ENCODE measurements around the gene KIF26B.

DNA sequence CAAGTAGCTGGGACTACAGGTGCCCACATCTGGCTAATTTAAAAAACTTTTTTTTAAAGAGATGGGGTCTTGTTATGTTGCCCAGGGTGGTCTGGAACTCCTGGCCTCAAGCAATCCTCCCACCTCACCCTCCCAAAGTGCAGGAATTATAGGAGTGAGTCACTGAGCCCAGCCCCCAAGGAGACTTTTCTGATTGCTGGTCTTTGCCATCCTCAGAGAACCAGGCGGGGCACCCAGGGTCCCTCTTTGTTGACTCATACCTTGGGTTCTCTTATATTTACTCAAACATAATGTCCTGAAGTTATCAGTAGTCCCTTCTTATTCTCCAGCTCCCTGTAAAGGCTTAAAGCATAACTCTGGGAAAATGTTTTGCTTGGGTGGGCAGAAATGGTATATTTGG lies 51.1 kb downstream of the KIF26B start:
- TF ChIP-seq CTCF (IDR thresholded peaks at IDR 0.05) (no peak), NRF1 (IDR thresholded peaks at IDR 0.05; ENCODE audit: low read depth, low read length) (no peak), TEAD4 (IDR thresholded peaks at IDR 0.05; ENCODE audit: borderline replicate concordance, insufficient read depth) (no peak), SMC3 (IDR thresholded peaks at IDR 0.05; ENCODE audit: low read depth, low read length) (no peak), YY1 (IDR thresholded peaks at IDR 0.05; ENCODE audit: low read depth) (no peak), TAF1 (IDR thresholded peaks at IDR 0.05; ENCODE audit: borderline replicate concordance, low read depth, low read length) (no peak), ZBTB33 (IDR thresholded peaks at IDR 0.05; ENCODE audit: borderline replicate concordance, low read depth) (no peak)
- TF ChIP-seq, protein P1, sequence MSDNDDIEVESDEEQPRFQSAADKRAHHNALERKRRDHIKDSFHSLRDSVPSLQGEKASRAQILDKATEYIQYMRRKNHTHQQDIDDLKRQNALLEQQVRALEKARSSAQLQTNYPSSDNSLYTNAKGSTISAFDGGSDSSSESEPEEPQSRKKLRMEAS (IDR thresholded peaks at IDR 0.05; ENCODE audit: low read depth): no peak
- TF ChIP-seq, protein P2, sequence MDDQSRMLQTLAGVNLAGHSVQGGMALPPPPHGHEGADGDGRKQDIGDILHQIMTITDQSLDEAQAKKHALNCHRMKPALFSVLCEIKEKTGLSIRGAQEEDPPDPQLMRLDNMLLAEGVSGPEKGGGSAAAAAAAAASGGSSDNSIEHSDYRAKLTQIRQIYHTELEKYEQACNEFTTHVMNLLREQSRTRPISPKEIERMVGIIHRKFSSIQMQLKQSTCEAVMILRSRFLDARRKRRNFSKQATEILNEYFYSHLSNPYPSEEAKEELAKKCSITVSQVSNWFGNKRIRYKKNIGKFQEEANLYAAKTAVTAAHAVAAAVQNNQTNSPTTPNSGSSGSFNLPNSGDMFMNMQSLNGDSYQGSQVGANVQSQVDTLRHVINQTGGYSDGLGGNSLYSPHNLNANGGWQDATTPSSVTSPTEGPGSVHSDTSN (IDR thresholded peaks at IDR 0.05): no peak
- TF ChIP-seq, protein P3, sequence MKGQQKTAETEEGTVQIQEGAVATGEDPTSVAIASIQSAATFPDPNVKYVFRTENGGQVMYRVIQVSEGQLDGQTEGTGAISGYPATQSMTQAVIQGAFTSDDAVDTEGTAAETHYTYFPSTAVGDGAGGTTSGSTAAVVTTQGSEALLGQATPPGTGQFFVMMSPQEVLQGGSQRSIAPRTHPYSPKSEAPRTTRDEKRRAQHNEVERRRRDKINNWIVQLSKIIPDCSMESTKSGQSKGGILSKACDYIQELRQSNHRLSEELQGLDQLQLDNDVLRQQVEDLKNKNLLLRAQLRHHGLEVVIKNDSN (IDR thresholded peaks at IDR 0.05; ENCODE audit: borderline replicate concordance, low read depth): no peak

All from SK-N-SH (cell line).